Hepatocyte (in vitro differentiated cells): Measurements from ENCODE around the gene HCK. TPM values are rescaled to one million over a fixed set of nuclear protein-coding genes. Genes with fewer than 3 reads are reported as not detected.

Source experiments
- DNase-seq: peaks from one replicate; pipeline ENCODE4 v3.0.0-alpha.2; 2016; ENCODE audit warnings: low spot score
- H2AFZ ChIP-seq: fragments of 200-600 bp; sonication (generic); 2 replicates; pipeline ENCODE4 v1.6.0; 2016; ENCODE audit warnings: antibody characterized with exemption, mild to moderate bottlenecking
- H3K27ac ChIP-seq: fragments of 200-600 bp; sonication (generic); 2 replicates; pipeline ENCODE4 v1.5.1; 2016; ENCODE audit warnings: mild to moderate bottlenecking
- H3K27me3 ChIP-seq: fragments of 200-600 bp; sonication (generic); 2 replicates; pipeline ENCODE4 v1.6.1; 2016
- H3K36me3 ChIP-seq: fragments of 200-600 bp; sonication (generic); replicated peaks from 2 replicates; pipeline ENCODE4 v1.5.1; 2016; ENCODE audit warnings: low read depth; ENCODE audit not compliant: insufficient read depth
- H3K4me1 ChIP-seq: fragments of 200-600 bp; sonication (generic); 2 replicates; pipeline ENCODE4 v1.5.1; 2016; ENCODE audit warnings: mild to moderate bottlenecking, moderate library complexity; ENCODE audit not compliant: insufficient read depth
- H3K4me2 ChIP-seq: fragments of 200-600 bp; sonication (generic); 2 replicates; pipeline ENCODE4 v1.6.0; 2016
- H3K4me3 ChIP-seq: fragments of 200-600 bp; sonication (generic); 2 replicates; pipeline ENCODE4 v1.5.1; 2016; ENCODE audit warnings: mild to moderate bottlenecking
- H3K79me2 ChIP-seq: fragments of 200-600 bp; sonication (generic); 2 replicates; pipeline ENCODE4 v1.6.0; 2017; ENCODE audit warnings: mild to moderate bottlenecking
- H3K9me2 ChIP-seq: fragments of 200-600 bp; sonication (generic); replicated peaks from 2 replicates; pipeline ENCODE4 v1.6.0; 2017; ENCODE audit warnings: mild to moderate bottlenecking; ENCODE audit not compliant: insufficient read depth
- H3K9me3 ChIP-seq: fragments of 200-600 bp; sonication (generic); 2 replicates; pipeline ENCODE4 v1.5.1; 2016; ENCODE audit warnings: low read depth, mild to moderate bottlenecking
- H4K20me1 ChIP-seq: fragments of 200-600 bp; sonication (generic); 2 replicates; pipeline ENCODE4 v1.6.0; 2016; ENCODE audit warnings: mild to moderate bottlenecking; ENCODE audit not compliant: insufficient read depth, poor library complexity, severe bottlenecking
- CTCF ChIP-seq: fragments of 200-600 bp; sonication (generic); IDR thresholded peaks from 2 replicates; pipeline ENCODE4 v1.5.1; 2016; ENCODE audit warnings: antibody characterized with exemption, mild to moderate bottlenecking; ENCODE audit not compliant: poor library complexity
- EZH2 ChIP-seq: fragments of 200-600 bp; sonication (generic); IDR thresholded peaks from 2 replicates; pipeline ENCODE4 v1.6.1; 2016; ENCODE audit warnings: antibody characterized with exemption, mild to moderate bottlenecking, borderline replicate concordance
- EZH2phosphoT487 ChIP-seq: fragments of 200-600 bp; sonication (generic); IDR thresholded peaks from one replicate; pipeline ENCODE4 v1.6.1; 2018; ENCODE audit warnings: antibody characterized with exemption, mild to moderate bottlenecking, low read depth, moderate library complexity; ENCODE audit not compliant: unreplicated experiment, severe bottlenecking
- whole genome bisulfite sequencing: methylation state at CpG from one replicate; pipeline ENCODE4 v1.1.6; 2016; ENCODE audit warnings: low lambda C conversion rate; ENCODE audit errors: missing lambda C conversion rate; 5-methylcytosine and 5-hydroxymethylcytosine counted together
- polyA plus RNA-seq: library from polyadenylated mRNA; unstranded; fragments of >200 nt; fragmentation: Nextera tagmentation; extraction: Ambion mirVana; gene quantifications from 2 replicates; pipeline ENCODE4 v1.2.1, GENCODE V29; 2016
- total RNA-seq: library from RNA; depleted of rRNA; stranded (reverse); fragments of >200 nt; gene quantifications from 2 replicates; pipeline ENCODE4 v1.2.3, GENCODE V29; 2014

HCK gene
- total and polyA plus RNA-seq, 2 experiments from 2014 or later: 0.54 to 2.2 TPM

DNA sequence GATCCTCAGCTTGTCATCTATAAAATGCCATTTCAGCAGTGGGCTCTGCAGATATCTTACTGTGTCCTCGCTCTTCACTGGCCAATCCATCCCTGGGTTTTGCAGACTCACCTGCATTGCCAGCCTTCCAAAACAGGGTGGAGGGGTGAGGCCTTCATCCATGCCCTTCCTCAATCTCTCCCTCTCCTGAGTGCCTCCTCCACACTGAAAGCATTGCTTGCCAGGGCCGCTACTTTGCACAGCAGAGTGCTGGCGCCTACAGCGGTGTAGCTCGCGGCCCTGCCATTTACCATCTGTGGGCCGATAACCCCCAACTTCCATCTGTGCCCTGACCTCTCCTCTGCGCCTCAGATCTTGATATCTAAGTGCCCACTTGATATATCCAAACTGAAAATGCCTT, 86.9 kb downstream of the HCK start:
- H3K4me2 ChIP-seq: no peak overlapping the region
- H3K9me2 ChIP-seq: no peaks in the 10 kb centered on the region
- H2AFZ ChIP-seq: no peak overlapping the region
- H3K36me3 ChIP-seq: peaks cover 10% of the 10 kb centered on the region
- H3K4me1 ChIP-seq: no peaks in the 10 kb centered on the region
- H3K79me2 ChIP-seq: peaks cover 30% of the 10 kb centered on the region
- TF ChIP-seq CTCF (no peak), EZH2 (no peak), EZH2phosphoT487 (no peak)
- H3K27ac ChIP-seq: no peak overlapping the region
- H3K9me3 ChIP-seq: no peaks in the 10 kb centered on the region
- peaks cover 8% of the 10 kb centered on the region for H4K20me1 ChIP-seq
- DNase-seq: no peak
- no peak overlapping the region for H3K4me3 ChIP-seq
- no peaks in the 10 kb centered on the region for H3K27me3 ChIP-seq
- whole genome bisulfite sequencing: 95% methylated on average over 8 of the region's 8 CpGs

DNA sequence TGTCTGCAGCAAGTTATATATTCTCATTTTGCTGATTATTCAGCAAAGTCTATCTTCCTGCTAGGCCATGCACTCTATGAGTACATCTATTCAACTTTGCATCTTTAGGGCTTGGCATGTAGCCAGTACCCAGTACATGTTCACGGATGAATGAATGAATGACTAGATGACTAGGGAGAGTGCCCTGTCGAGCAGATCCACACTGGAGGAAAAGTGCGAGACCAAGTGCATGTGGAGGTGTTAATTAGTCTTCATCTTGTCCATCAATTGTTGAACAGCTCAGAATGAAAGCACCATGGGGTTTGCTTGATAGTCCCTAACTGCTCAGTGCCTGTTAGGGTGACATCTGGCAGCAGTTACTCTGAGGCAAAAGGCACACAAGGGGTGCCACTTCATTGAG, 87.9 kb downstream of the HCK start:
- 97% methylated on average over 3 of the region's 3 CpGs for WGBS
- Histone ChIP-seq H3K36me3 (peaks cover 10% of the 10 kb centered on the region), H4K20me1 (peaks cover 7% of the 10 kb centered on the region), H3K4me2 (no peak overlapping the region), H2AFZ (no peak overlapping the region), H3K9me2 (no peaks in the 10 kb centered on the region), H3K9me3 (no peaks in the 10 kb centered on the region), H3K4me1 (no peaks in the 10 kb centered on the region), H3K27me3 (no peaks in the 10 kb centered on the region), H3K79me2 (peaks cover 20% of the 10 kb centered on the region), H3K27ac (no peak overlapping the region), H3K4me3 (no peak overlapping the region)
- DNase-seq: no peak
- TF ChIP-seq EZH2 (no peak), CTCF (no peak)

- no peaks in the 10 kb centered on the region for H3K4me1 ChIP-seq
- no peak overlapping the region for H2AFZ ChIP-seq
- H3K4me3 ChIP-seq: no peak overlapping the region
- no peak for DNase-seq
- peaks cover under 1% of the 10 kb centered on the region for H4K20me1 ChIP-seq
- WGBS: 89% methylated on average over 4 of the region's 4 CpGs
- H3K4me2 ChIP-seq: no peak overlapping the region
- peaks cover 10% of the 10 kb centered on the region for H3K36me3 ChIP-seq
- no peaks in the 10 kb centered on the region for H3K27me3 ChIP-seq
- H3K9me2 ChIP-seq: no peaks in the 10 kb centered on the region
- H3K9me3 ChIP-seq: no peaks in the 10 kb centered on the region
- peaks cover 13% of the 10 kb centered on the region for H3K79me2 ChIP-seq
- no peak overlapping the region for H3K27ac ChIP-seq
- TF ChIP-seq EZH2 (no peak), CTCF (no peak), EZH2phosphoT487 (no peak)
Observed at GRCh38 chr20:32140603-32141002, 88.6 kb downstream of the HCK start.

DNA sequence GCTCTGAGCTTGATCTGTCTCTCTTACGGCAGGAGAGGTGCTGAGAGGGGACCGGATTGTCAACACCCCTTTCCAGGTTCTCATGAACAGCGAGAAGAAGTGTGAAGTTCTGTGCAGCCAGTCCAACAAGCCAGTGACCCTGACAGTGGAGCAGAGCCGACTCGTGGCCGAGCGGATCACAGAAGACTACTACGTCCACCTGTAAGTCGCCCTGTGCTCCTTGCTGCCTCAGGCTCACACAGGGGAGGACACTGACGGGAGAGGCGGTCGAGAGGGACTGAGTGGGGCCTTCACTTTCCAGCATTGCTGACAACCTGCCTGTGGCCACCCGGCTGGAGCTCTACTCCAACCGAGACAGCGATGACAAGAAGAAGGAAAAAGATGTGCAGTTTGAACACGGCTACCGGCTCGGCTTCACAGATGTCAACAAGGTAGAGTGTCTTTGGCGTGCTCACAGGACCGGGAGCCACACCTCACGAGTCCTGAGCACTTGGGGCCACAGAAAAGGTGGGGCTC, 89.5 kb downstream of the HCK start:
- Histone ChIP-seq H3K9me2 (no peaks in the 10 kb centered on the region), H4K20me1 (no peaks in the 10 kb centered on the region), H2AFZ (no peak overlapping the region), H3K27me3 (no peaks in the 10 kb centered on the region), H3K36me3 (peaks cover 10% of the 10 kb centered on the region), H3K27ac (no peak overlapping the region), H3K4me3 (no peak overlapping the region), H3K9me3 (no peaks in the 10 kb centered on the region), H3K4me2 (no peak overlapping the region), H3K79me2 (peaks cover 8% of the 10 kb centered on the region), H3K4me1 (no peaks in the 10 kb centered on the region)
- no peak for TF ChIP-seq EZH2
- TF ChIP-seq CTCF: no peak
- TF ChIP-seq EZH2phosphoT487: no peak
- WGBS: 98% methylated on average over 21 of the region's 21 CpGs
- DNase-seq: no peak
